Subcutaneous adipose tissue (tissue), 4 donors: ENCODE measurements around the gene LETM1. TPM values are rescaled to one million over a fixed set of nuclear protein-coding genes. Genes with fewer than 3 reads are reported as not detected.

Experiments
- total RNA-seq, 4 donors: library from RNA; depleted of rRNA; stranded (reverse); fragments of >200 nt; gene quantifications; one replicate each; pipeline ENCODE4 v1.1.0, GENCODE V29; 2016
- TF ChIP-seq, protein P1 (sequence below): fragments of 450-650 bp; IDR thresholded peaks from one replicate; pipeline ENCODE4 v1.5.1; 2016; ENCODE audit warnings: low read depth, mild to moderate bottlenecking, control low read depth, antibody characterized with exemption, moderate library complexity

Gene LETM1
- total RNA-seq, 4 donors from 2014 or later = 26.9 to 88.9 (median 30.0) TPM

- TF ChIP-seq, protein P1, sequence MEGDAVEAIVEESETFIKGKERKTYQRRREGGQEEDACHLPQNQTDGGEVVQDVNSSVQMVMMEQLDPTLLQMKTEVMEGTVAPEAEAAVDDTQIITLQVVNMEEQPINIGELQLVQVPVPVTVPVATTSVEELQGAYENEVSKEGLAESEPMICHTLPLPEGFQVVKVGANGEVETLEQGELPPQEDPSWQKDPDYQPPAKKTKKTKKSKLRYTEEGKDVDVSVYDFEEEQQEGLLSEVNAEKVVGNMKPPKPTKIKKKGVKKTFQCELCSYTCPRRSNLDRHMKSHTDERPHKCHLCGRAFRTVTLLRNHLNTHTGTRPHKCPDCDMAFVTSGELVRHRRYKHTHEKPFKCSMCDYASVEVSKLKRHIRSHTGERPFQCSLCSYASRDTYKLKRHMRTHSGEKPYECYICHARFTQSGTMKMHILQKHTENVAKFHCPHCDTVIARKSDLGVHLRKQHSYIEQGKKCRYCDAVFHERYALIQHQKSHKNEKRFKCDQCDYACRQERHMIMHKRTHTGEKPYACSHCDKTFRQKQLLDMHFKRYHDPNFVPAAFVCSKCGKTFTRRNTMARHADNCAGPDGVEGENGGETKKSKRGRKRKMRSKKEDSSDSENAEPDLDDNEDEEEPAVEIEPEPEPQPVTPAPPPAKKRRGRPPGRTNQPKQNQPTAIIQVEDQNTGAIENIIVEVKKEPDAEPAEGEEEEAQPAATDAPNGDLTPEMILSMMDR = no peak
These were observed 29.5 kb upstream of the LETM1 start for GRCh38 chr4:1885414-1885813.

DNA sequence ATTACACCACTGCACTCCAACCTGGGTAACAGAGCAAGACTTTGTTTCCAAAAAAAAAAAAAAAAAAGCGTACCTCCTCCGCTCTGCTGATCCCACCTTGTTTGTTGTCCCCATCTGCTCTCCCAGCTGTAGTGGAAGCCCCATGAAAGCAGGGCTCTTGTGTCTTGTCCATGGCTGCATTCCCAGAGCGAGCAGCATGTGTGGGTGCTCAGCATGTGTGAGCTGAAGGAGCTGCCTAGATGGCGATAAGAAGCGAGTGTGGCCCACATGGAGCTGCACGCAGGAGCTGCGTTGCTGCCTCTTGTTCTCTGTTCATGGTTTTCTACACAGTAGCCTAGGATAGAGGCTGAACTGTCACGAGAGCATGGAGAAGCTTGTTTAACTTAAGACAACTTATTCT is 27.6 kb upstream of the LETM1 start:
- TF ChIP-seq, protein P1 = no peak

DNA sequence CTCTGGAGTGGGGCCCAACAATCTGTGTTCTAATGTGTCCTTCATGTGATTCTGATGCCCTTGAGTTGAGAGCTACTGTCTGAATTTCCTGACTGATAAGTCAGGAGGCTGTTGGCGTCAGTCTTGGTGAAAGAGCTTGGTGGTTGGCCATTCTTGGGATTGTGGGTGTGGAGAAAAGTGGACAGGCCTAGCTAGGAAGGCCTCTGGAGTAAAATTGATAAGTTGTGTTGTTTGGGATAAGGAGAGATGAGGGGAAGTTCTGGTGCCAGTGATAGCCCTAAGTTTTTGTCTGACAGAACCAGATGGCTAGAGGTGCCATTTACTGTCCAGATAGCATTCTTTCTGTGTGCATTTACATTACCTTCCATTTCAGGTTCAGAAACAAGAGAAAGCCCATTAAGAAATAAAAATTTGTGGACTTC is 26.9 kb upstream of the LETM1 start:
- TF ChIP-seq, protein P1 = no peak

GRCh38 chr4:1880332-1880731 is 24.4 kb upstream of the LETM1 start:
- TF ChIP-seq, protein P1 = no peak

DNA sequence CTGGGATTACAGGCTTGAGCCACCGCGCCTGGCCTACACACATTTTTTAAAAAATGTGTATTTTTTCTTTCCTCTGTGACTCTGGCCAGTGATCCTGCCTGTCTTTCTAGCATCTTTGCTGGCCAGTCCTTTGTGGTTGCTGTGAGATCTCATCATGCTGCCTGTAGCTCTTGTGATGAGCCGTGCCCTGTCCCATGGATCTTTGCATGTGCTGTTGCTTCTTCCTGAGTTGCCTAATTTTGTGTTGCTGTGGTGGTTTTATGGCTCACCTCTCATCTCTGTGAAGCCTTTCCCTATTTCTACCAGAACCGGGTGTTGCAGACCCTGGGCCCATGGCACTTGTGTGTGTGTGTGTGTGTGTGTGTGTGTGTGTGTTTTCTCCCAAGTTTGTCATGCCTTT is 23.5 kb upstream of the LETM1 start:
- TF ChIP-seq, protein P1 = no peak

GRCh38 chr4:1874201-1874600 is 18.2 kb upstream of the LETM1 start:
- TF ChIP-seq, protein P1 = no peak

DNA sequence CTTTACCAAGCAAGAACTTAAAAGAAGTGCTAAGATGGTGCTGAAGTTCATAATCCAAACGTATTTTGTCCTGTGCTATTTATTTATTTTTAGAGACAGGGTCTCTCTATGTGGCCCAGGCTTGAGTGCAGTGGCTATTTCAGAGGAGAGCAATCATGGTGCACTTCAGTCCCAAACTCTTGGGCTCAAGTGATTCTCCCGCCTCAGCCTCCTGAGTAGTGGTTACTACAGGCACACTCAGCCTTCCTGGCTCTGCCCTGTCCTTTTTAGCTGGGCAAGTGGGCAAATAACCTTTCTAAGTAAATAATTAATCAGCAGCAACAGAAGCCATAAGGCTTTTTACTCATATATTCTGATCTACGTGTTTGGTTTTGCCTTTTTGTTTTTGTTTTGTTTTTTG is 17.8 kb upstream of the LETM1 start:
- TF ChIP-seq, protein P1 = no peak
